Mesothelial cell of epicardium (in vitro differentiated cells): ENCODE results near the gene ALDH8A1. TPM values are rescaled to one million over a fixed set of nuclear protein-coding genes. Genes with fewer than 3 reads are reported as not detected.

ENCODE experiments used
- DNase-seq, 2 experiments: peaks; one replicate each; pipeline ENCODE4 v3.0.0; 2021; ENCODE audit warnings: low spot score in 2 of 2; ENCODE audit not compliant: unreplicated experiment in 2 of 2
- H3K27ac Mint-ChIP-seq: 2 replicates; pipeline ENCODE4 v1.8.0; 2021; ENCODE audit warnings: mixed read lengths
- H3K27me3 Mint-ChIP-seq: 2 replicates; pipeline ENCODE4 v1.8.0; 2021; ENCODE audit warnings: low read depth, mixed read lengths
- H3K36me3 Mint-ChIP-seq: 2 replicates; pipeline ENCODE4 v1.8.0; 2021; ENCODE audit warnings: mixed read lengths
- H3K4me1 Mint-ChIP-seq: 2 replicates; pipeline ENCODE4 v1.8.0; 2021; ENCODE audit warnings: mixed read lengths
- H3K4me3 Mint-ChIP-seq: 2 replicates; pipeline ENCODE4 v1.8.0; 2021; ENCODE audit warnings: mild to moderate bottlenecking, moderate library complexity, mixed read lengths
- H3K9me3 Mint-ChIP-seq: 2 replicates; pipeline ENCODE4 v1.8.0; 2021; ENCODE audit warnings: mixed read lengths
- total RNA-seq: library from RNA; stranded (reverse); gene quantifications from 3 replicates; pipeline ENCODE4 v1.2.1, GENCODE V29; 2021
- TF ChIP-seq, protein P1 (sequence below): fragments of 200-600 bp; sonication (generic); IDR thresholded peaks from one replicate; pipeline ENCODE4 v1.5.0; 2021; ENCODE audit warnings: antibody characterized with exemption; ENCODE audit not compliant: unreplicated experiment

ALDH8A1 gene
- total RNA-seq, 1 donor from 2014 or later = 1.1 TPM

DNA sequence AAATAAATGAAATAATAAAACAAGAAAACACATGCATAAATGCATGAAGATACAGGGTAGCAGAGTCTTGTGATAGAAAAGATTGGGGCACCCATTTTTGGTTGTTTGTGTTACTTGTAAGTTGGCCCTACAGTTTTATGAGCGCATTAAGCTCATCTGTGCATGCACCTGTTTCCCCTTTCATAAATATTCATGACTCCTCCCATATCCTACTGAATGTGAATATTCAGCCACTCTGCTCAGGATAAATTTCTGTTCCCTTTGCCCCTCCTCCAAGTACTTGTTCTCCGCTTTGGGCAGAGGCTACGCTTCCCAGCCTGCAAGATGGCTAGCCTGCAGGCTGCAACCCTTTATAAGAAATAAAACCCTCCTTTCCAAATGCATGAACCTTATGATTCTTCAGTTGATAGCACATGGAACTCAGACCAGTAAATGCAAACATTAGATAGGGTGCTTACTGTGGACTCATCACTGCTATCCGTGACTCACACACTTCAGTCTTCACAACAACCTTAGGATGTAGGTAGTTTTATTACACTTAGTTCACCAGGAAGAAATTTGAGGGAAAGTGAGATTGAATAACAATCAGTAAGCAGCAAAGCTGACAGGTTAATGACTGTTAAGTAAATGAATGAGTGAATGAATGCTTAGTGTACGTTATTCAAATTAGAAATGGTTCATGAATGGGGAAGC is 15.0 kb downstream of the ALDH8A1 start:
- DNase-seq = no peak
- Mint-ChIP-seq H3K9me3 (no peaks in the 10 kb centered on the region), H3K4me3 (no peak overlapping the region), H3K27me3 (no peaks in the 10 kb centered on the region), H3K36me3 (no peaks in the 10 kb centered on the region), H3K27ac (no peak overlapping the region), H3K4me1 (peaks cover 23% of the 10 kb centered on the region)
- TF ChIP-seq, protein P1, sequence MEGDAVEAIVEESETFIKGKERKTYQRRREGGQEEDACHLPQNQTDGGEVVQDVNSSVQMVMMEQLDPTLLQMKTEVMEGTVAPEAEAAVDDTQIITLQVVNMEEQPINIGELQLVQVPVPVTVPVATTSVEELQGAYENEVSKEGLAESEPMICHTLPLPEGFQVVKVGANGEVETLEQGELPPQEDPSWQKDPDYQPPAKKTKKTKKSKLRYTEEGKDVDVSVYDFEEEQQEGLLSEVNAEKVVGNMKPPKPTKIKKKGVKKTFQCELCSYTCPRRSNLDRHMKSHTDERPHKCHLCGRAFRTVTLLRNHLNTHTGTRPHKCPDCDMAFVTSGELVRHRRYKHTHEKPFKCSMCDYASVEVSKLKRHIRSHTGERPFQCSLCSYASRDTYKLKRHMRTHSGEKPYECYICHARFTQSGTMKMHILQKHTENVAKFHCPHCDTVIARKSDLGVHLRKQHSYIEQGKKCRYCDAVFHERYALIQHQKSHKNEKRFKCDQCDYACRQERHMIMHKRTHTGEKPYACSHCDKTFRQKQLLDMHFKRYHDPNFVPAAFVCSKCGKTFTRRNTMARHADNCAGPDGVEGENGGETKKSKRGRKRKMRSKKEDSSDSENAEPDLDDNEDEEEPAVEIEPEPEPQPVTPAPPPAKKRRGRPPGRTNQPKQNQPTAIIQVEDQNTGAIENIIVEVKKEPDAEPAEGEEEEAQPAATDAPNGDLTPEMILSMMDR = no peak

DNA sequence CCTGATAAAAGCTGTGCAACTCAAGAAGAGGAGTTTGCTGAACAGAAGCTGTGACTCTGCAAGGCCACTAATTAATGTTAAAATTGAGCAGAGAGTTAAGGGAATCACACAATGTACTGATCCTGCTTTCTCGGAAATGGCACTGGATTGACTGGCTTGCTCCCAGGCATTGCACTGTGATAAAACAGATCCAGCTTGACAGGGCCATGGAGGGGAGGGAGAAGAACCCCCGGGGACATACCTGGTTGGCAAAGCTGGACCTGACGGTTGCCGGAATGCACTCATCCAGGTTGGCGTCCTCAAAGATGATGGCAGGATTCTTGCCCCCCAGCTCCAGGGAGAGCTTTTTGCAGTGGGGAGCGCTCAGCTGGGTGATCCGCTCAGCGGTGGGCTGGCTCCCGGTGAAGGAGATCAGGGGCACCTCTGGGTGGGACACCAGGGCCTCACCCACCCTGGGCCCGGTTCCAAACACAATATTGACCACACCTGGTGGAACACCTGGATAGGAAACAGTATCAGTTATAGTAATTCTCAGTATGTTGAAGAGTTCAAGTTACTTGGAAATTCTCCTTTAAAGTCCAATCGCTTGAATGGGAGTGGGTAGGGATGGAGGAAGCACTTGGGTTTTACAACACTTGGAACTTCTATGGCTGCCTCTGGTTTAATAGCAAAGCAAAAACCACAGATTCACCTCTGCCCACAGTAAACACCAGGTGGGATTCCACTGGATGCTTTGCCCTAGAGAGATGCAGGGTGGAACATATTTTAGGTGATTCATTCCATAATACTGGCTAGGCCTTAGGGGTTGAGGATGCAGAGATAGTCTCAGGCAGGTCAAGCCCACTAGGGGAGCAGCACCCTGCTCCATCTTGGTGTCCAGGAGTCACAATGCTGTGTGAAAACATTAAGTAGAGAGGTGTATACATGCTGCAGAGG is 17.1 kb downstream of the ALDH8A1 start:
- H3K27ac Mint-ChIP-seq = no peak overlapping the region
- H3K27me3 Mint-ChIP-seq = no peaks in the 10 kb centered on the region
- no peak for DNase-seq
- no peaks in the 10 kb centered on the region for H3K36me3 Mint-ChIP-seq
- TF ChIP-seq, protein P1 = no peak
- no peak overlapping the region for H3K4me3 Mint-ChIP-seq
- H3K9me3 Mint-ChIP-seq = no peaks in the 10 kb centered on the region
- peaks cover 21% of the 10 kb centered on the region for H3K4me1 Mint-ChIP-seq

DNA sequence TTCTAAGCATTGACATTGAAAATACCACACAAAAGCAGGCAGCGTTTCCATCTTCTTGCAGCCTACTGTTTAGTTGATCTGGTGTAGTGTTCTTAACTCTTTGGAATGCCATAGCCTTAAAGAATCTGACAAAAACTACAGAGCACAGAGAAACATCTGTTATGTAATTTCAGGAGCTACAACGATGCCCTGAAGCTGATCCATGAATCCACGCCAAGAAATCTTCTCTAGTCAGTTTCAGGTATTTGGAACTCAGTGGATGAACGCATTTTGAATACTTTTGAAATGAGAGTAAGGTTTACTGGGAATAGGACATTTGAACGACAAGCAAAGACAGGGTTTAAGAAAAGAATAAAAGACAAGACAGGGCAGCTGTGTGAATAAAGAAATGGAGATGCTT is 17.8 kb downstream of the ALDH8A1 start:
- TF ChIP-seq, protein P1 = no peak
- Mint-ChIP-seq H3K36me3 (no peaks in the 10 kb centered on the region), H3K4me3 (no peak overlapping the region), H3K27me3 (no peaks in the 10 kb centered on the region), H3K27ac (no peak overlapping the region), H3K9me3 (no peaks in the 10 kb centered on the region), H3K4me1 (peaks cover 17% of the 10 kb centered on the region)
- no peak for DNase-seq

DNA sequence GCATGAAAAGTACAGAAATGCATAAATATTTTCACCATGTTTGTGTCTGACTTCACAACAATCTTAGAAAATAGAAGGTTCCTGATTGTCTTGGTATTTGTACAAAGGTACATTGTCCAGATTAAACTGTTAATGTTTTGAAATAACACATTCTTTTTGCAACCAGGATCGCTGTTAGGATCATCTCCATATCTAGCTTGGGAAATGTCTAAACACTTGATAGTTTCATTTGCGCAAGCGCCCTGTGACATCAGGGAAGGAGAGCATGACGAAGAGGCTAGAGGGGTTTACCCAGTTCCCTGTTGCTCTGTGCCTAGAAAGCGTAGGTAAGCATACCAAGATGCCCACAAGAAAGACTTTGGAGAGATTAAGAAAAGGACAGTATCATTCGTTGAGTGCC is 19.4 kb downstream of the ALDH8A1 start:
- H3K27me3 Mint-ChIP-seq = no peaks in the 10 kb centered on the region
- no peaks in the 10 kb centered on the region for H3K9me3 Mint-ChIP-seq
- TF ChIP-seq, protein P1 = no peak
- H3K4me1 Mint-ChIP-seq = peaks cover 6% of the 10 kb centered on the region
- H3K27ac Mint-ChIP-seq = no peak overlapping the region
- no peak overlapping the region for H3K4me3 Mint-ChIP-seq
- no peak for DNase-seq
- H3K36me3 Mint-ChIP-seq = no peaks in the 10 kb centered on the region

DNA sequence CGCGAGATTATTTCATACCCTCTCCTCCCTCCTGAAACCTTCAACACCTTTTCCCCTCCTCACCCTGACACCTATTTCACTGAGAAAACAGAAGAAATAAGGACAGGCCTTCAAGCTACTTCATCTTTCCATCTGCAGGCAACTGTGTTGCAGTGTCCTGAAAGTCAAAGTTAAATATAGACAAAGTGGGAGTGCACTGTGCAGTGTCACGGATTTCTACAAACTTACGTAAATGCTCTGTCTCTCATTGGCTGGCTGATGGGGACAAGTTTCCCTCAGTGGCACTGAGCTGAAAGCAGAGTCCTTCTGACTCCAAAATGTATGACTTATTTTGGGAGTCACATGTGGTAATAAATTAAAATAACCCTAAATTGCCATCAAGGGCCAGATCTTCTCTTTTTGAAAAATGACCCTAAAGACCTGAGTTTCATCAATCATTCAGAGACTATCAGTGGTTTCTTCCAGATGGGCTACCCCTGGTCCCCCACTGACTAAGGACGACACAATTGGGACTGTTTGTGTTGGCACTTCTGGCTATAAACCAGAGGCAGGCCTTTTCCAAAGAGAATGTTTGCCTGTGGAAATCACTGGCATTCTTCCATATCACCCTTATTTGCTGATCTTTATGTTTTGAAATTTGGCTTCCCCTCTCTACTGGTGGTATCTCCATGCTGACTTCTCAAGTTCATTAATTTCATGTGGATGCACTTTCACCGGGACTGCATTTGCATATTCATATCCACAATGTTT is 21.6 kb downstream of the ALDH8A1 start:
- no peak for DNase-seq
- Mint-ChIP-seq H3K9me3 (no peaks in the 10 kb centered on the region), H3K27ac (no peak overlapping the region), H3K36me3 (no peaks in the 10 kb centered on the region), H3K4me1 (peaks cover 6% of the 10 kb centered on the region), H3K27me3 (no peaks in the 10 kb centered on the region), H3K4me3 (no peak overlapping the region)
- TF ChIP-seq, protein P1 = no peak
